HepG2 (cell line): Measurements from ENCODE around the gene PCGF6. TPM values are rescaled to one million over a fixed set of nuclear protein-coding genes. Genes with fewer than 3 reads are reported as not detected.
A peak's percentile ranks its signal among the peaks of the same experiment; 100 is the strongest.

ENCODE experiments used
- CHD2 ChIP-seq: IDR thresholded peaks from 2 replicates; pipeline ENCODE4 v1.6.1; 2011; ENCODE audit warnings: low read depth, low read length, improper control_type of control experiment
- DZIP1 ChIP-seq: sonication (generic); formaldehyde crosslinking; IDR thresholded peaks from 2 replicates; pipeline ENCODE4 v1.5.0; 2020; ENCODE audit warnings: mild to moderate bottlenecking, missing genetic modification reagents
- ETV6 ChIP-seq: sonication (generic); formaldehyde crosslinking; conservative IDR thresholded peaks from 2 replicates; pipeline ENCODE4 v1.4.0; 2020; ENCODE audit warnings: missing genetic modification reagents
- GZF1 ChIP-seq: sonication (generic); formaldehyde crosslinking; IDR thresholded peaks from 2 replicates; pipeline ENCODE4 v1.5.1; 2020; ENCODE audit warnings: mild to moderate bottlenecking, missing genetic modification reagents
- KLF12 ChIP-seq: sonication (generic); formaldehyde crosslinking; IDR thresholded peaks from 2 replicates; pipeline ENCODE4 v1.4.0; 2020; ENCODE audit warnings: missing genetic modification reagents, borderline replicate concordance
- KLF13 ChIP-seq: sonication (generic); formaldehyde crosslinking; IDR thresholded peaks from 2 replicates; pipeline ENCODE4 v1.4.0; 2020; ENCODE audit warnings: mild to moderate bottlenecking, missing genetic modification reagents
- MED1 ChIP-seq: sonication (generic); formaldehyde crosslinking; IDR thresholded peaks from 2 replicates; pipeline ENCODE4 v1.4.0; 2020; ENCODE audit warnings: missing genetic modification reagents
- MEIS1 ChIP-seq: sonication (generic); formaldehyde crosslinking; IDR thresholded peaks from 2 replicates; pipeline ENCODE4 v1.9.0; 2021; ENCODE audit warnings: mild to moderate bottlenecking, missing genetic modification reagents, moderate library complexity, borderline replicate concordance
- NFKBIZ ChIP-seq: IDR thresholded peaks from 2 replicates; pipeline ENCODE4 v1.6.1; 2018; ENCODE audit warnings: missing genetic modification reagents, missing compliant biosample characterization
- POLR2G ChIP-seq: fragments of 200-400 bp; formaldehyde crosslinking; IDR thresholded peaks from 2 replicates; pipeline ENCODE4 v1.6.1; 2018; ENCODE audit warnings: mild to moderate bottlenecking, low read depth, low read length, moderate library complexity
- RFXANK ChIP-seq: IDR thresholded peaks from 2 replicates; pipeline ENCODE4 v1.6.1; 2016
- SIN3A ChIP-seq: IDR thresholded peaks from 2 replicates; pipeline ENCODE4 v1.6.1; 2011; ENCODE audit warnings: low read depth, mild to moderate bottlenecking, control low read depth, low read length, borderline replicate concordance
- SMAD1 ChIP-seq: sonication (generic); formaldehyde crosslinking; IDR thresholded peaks from 2 replicates; pipeline ENCODE4 v1.4.0; 2020; ENCODE audit warnings: missing genetic modification reagents, low read depth, mild to moderate bottlenecking, borderline replicate concordance
- TCF7 ChIP-seq: sonication (generic); IDR thresholded peaks from 2 replicates; pipeline ENCODE4 v1.6.1; 2016; ENCODE audit warnings: antibody characterized with exemption, low read depth
- ZBTB10 ChIP-seq: sonication (generic); formaldehyde crosslinking; IDR thresholded peaks from 2 replicates; pipeline ENCODE4 v1.4.0; 2020; ENCODE audit warnings: missing genetic modification reagents, borderline replicate concordance
- ZBTB37 ChIP-seq: sonication (generic); formaldehyde crosslinking; IDR thresholded peaks from 2 replicates; pipeline ENCODE4 v1.4.0; 2020; ENCODE audit warnings: mild to moderate bottlenecking, missing genetic modification reagents
- ZNF205 ChIP-seq: IDR thresholded peaks from 2 replicates; pipeline ENCODE4 v1.6.1; 2018; ENCODE audit warnings: missing biosample characterization, missing genetic modification reagents
- ZNF3 ChIP-seq: IDR thresholded peaks from 2 replicates; pipeline ENCODE4 v1.7.0; 2017; ENCODE audit warnings: inconsistent platforms
- ZNF367 ChIP-seq: sonication (generic); formaldehyde crosslinking; IDR thresholded peaks from 2 replicates; pipeline ENCODE4 v1.4.0; 2020; ENCODE audit warnings: missing genetic modification reagents, borderline replicate concordance
- ZNF674 ChIP-seq: sonication (generic); formaldehyde crosslinking; IDR thresholded peaks from 2 replicates; pipeline ENCODE4 v1.5.0; 2020; ENCODE audit warnings: low read depth, mild to moderate bottlenecking, missing genetic modification reagents
- ZNF709 ChIP-seq: sonication (generic); formaldehyde crosslinking; IDR thresholded peaks from 2 replicates; pipeline ENCODE4 v1.5.0; 2020; ENCODE audit warnings: mild to moderate bottlenecking, missing genetic modification reagents
- ZNF782 ChIP-seq: sonication (generic); formaldehyde crosslinking; IDR thresholded peaks from 2 replicates; pipeline ENCODE4 v1.4.0; 2020; ENCODE audit warnings: missing genetic modification reagents, mild to moderate bottlenecking, borderline replicate concordance
- ZNF784 ChIP-seq: sonication (generic); formaldehyde crosslinking; IDR thresholded peaks from 2 replicates; pipeline ENCODE4 v1.5.1; 2020; ENCODE audit warnings: missing genetic modification reagents, mild to moderate bottlenecking, borderline replicate concordance
- ZNF788 ChIP-seq: sonication (generic); formaldehyde crosslinking; IDR thresholded peaks from 2 replicates; pipeline ENCODE4 v1.5.0; 2020; ENCODE audit warnings: mild to moderate bottlenecking, missing genetic modification reagents, borderline replicate concordance
- polyA plus RNA-seq, 8 experiments: library from polyadenylated mRNA; depleted of rRNA in 3 of 8; stranded (reverse) in 7 of 8; unstranded in 1 of 8; fragments of >200 nt; fragmentation: Illumina TruSeq in 4 of 8; extraction: Trizol in 4 of 8; gene quantifications; 2 replicates each; pipeline versions ENCODE4 v1.2.1 to v1.2.3, GENCODE V29; 2011 to 2016; ENCODE audit warnings: low read depth in 4 of 8, missing spikeins in 1 of 8, mixed read lengths in 1 of 8; ENCODE audit not compliant: insufficient read depth in 1 of 8
- total RNA-seq, 5 experiments: library from RNA; depleted of rRNA; stranded (reverse); fragments of >200 nt; fragmentation: Illumina TruSeq; extraction: Trizol; gene quantifications; 2 replicates each; pipeline ENCODE4 v1.2.3, GENCODE V29; 2016; ENCODE audit warnings: low read depth in 1 of 5

PCGF6 gene
- total and polyA plus RNA-seq, 2 of the 13 experiments (the other 11 are each of a cell fraction or from before 2014, with no cell fraction given), result 5.2 to 19.4 TPM

- TF ChIP-seq MEIS1, result no peak
- TF ChIP-seq ZNF3, result no peak
- peak; percentile 63 for TF ChIP-seq MED1 (CRISPR knock-in tag)
- no peak for TF ChIP-seq ZNF205 (CRISPR knock-in tag)
- no peak for TF ChIP-seq ZNF367
- no peak for TF ChIP-seq SIN3A
- TF ChIP-seq KLF12 (CRISPR knock-in tag), result no peak
- TF ChIP-seq ZNF782, result no peak
- peak; percentile 80; the same call in 1 of the 2 replicates for TF ChIP-seq ZNF788 (CRISPR knock-in tag)
- no peak for TF ChIP-seq KLF13 (CRISPR knock-in tag)
- TF ChIP-seq RFXANK, result no peak
- TF ChIP-seq ZBTB10 (CRISPR knock-in tag), result no peak
- TF ChIP-seq CHD2, result no peak
- peak; percentile 33; the same call in 1 of the 2 replicates for TF ChIP-seq DZIP1 (CRISPR knock-in tag)
- peak; percentile 80; the same call in 1 of the 2 replicates for TF ChIP-seq ZNF784 (CRISPR knock-in tag)
- TF ChIP-seq ZBTB37 (CRISPR knock-in tag), result no peak
- no peak for TF ChIP-seq TCF7
- peak; percentile 95 for TF ChIP-seq POLR2G
- no peak for TF ChIP-seq GZF1 (CRISPR knock-in tag)
- TF ChIP-seq ETV6 (CRISPR knock-in tag), result peak; percentile 74; the same call in 1 of the 2 replicates
- no peak for TF ChIP-seq ZNF674
- peak; percentile 82; the same call in 1 of the 2 replicates for TF ChIP-seq ZNF709 (CRISPR knock-in tag)
- no peak for TF ChIP-seq NFKBIZ
- peak; percentile 53; the same call in 1 of the 2 replicates for TF ChIP-seq SMAD1 (CRISPR knock-in tag)
Measured at GRCh38 chr10:103367782-103368518, 17.0 kb upstream of the PCGF6 start, which contains the start of gene TAF5 (continued).
